HG03064 (cell line): ENCODE measurements around the gene SNX9.

ENCODE experiments used
- ATAC-seq: cut with Tn5 transposase; IDR thresholded peaks from one replicate; pipeline ENCODE4 v1.9.1; 2021; ENCODE audit warnings: low read depth; ENCODE audit not compliant: unreplicated experiment

The SNX9 gene

DNA sequence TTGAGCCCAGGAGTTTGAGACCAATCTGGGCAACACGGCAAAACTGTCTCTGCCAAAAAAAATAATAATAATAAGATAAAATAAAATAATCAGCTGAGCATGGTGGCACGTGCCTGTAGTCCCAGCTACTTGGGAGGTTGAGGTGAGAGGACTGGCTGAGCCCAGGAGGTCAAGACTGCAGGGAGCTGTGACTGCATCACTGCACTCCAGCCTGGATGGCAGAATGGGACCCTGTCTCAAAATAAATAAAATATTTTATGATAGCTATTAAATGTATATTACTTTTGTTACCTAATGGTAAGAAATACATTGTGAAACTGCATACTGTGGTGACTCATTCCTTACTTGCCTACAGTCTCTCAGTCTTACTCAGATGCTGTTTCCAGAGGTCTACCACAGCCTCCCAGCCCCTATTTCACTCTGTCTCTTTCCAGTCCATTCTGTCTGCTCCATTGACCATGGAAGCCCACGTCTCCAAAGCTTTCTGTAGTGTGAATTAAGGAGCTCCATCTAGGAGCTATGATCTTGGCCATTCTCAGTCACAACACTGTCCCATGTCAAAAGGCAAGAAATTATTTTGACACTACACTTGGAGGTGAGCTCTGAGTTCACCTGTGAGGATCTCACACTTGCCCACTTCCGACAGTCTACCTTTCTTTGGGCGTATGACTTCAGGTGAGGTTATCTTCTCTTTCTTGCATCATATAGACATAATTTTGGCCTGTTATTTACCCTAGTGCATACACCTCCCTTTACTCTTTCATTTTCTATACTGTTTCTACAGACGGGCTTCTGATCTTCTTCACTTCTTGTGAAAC is 22.4 kb upstream of the SNX9 start:
- ATAC-seq = peak; percentile 91

DNA sequence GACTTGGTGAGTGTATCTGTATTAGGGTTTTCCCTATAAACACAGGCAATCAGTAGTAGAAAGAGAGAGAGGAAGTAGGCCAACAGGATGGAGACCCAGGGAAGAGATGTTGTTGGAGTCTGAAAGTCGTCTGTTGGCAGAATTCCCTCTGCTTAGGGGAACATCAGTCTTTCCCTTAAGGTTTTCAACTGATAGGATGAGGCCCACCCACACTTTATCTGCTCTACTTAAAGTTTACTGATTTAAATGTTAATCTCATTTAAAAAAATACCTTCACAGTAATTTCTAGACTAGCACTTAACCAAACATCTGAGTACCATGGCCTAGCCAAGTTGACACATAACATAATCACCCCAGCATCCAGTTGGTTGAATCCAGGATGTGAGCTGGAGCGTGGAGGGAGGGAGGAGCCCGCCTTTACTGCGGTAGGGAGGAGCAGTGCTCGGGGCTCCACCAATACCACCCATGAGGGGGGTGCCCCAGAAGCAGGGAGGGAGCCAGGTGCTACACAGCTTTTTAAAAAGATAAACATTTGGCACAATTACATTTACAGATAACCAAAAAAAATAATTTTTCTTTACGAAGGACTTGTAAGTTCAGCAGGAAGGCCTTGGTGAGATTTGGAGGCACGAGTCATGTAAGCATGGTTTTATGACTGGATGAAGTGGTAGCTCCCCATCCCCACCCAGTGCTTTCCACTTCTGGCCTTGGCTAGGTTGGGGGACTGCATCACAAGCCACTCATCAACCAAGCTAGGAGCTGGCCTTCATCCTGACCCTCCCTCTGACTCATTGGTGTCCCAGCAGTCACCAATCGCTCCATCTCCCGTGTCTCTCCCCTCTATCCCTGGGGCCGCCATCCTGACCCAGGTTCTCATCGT is 18.4 kb upstream of the SNX9 start:
- no peak for ATAC-seq

DNA sequence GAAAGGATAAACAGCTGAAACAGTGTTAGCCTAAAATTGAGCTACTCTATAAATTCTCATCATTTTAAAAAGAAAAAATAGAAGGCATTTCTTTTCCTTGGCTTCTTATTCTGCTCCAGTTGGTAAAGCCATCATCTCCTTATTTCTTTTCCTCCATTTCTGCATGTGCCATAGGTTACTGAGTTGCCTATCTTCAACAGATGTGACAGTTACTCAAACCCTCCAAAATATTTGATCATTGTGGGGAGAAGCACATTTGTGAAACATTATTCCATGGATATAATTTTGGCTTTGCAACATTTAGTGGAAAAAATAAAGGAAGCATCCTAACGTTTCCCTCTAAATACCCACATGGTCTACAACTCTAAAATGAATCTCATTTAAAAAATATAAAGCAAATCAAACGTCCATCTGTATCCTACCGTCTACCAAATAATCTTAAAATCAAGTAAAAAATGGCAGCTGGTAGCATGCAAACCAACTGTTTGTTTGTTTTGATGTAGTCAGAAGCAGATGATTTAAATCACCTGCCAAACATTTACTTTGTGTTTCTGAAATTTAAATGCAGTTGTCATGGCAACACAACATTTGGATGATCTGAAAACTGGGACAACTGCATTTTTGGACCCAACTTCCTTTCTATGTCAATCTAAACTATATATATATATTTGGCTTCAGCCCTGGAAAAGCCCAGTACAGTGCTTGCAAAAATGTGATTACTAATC is 16.8 kb upstream of the SNX9 start:
- ATAC-seq = no peak

DNA sequence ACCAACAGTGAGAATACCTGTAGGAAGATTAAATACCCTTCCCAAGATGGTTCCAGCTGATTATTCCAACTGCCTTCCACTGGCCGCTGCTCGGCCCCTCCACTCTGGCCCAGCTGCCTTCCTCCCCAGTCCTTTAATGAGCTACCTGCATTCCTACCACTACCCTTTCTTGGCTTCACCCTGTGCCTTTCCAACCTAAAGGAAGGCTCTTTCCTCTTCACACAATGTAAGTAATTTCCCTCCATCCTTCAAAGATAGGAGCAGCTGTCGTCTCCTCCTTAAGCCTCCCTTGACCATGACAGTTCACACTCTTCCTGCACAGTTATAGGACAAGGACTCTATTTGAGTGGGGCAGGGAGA is 16.2 kb upstream of the SNX9 start:
- ATAC-seq = no peak

DNA sequence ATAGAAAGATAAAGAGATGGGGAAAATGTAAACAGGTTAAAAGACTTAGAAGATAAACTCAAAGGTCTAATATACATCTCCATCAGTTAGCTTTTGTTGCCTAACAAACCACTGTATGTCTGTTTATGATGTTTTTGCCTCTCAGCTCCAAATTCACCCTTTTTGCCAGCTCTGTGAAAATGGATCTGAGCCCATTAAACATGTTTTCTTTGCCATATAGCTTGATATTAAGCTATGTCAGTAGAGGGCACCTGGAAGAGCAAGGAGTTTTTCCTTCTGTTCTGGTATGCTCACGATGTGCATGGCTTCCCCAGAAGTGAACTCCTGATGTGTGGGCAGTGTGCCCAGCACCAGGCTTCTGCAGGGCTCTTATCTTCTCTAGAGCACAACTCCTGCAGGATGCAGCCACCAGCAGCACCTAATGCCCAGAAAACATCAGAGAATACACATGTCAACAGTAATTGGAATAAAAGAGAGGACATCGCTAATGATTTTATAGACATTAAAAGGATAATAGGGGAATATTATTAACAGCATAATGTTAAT is 14.6 kb upstream of the SNX9 start:
- no peak for ATAC-seq

DNA sequence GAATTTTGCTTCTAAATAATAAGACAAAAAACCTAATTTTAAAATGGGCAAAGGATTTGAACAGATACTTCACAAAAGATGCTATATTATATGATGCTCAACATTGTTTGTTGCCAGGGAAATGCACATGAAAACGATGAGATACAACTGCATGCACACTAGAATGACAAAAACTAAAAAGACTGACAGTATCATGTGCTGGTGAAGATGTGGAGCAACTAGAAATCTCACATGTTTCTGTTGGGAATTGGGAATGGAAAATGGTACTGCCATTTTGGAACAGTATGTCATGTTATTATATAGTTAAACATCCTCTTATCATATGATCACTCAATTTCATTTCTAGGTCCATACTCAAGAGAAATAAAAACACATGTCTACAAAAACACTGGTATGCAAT is 13.4 kb upstream of the SNX9 start:
- ATAC-seq = no peak

DNA sequence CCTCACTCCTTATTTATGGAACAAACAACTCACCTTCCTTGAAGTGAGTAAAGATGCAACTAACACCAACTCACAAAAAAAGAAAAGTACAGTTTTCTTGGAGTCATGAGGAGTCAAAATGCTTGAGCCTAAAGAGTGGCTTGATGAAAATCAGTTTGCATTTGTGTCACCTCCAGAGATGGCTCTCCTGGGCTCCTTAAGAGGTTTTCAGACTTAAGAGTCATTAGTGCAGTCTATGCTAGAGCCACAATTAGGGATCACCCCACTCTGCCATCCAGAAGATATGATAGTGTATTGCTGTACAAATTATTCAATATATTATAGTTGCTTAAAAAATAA is 11.9 kb upstream of the SNX9 start:
- no peak for ATAC-seq

DNA sequence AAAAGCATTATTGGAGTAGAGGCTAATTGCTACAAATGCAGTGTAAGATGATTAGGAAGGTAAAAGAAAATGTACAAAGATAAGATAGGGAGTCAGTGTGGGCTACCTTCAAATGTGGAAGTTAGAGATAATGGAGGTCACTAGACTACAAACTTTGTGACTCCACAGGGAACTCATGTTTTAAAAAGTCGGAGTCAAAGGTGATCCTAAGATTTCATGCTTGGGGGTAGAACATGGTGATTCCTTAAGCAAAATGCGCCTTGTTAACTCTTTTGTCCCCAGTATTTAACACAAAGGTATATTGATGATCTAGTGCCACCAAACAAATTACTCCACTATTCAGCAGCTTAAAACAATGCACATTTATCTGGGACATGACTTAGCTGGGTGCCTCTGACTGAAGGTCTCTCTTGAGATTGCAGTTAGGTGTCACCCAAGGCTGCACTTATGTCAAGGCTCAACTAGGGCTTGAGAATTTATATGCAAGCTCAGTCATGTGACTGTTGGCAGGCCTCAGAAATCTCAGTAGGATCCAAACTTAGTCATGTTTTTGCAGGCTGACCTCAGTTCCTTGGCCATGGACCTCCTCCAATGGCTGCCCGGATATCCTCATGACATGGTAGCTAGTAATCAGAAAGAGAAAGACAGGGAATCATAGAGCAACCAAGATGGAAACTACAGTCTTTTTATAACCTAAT is 11.4 kb upstream of the SNX9 start:
- no peak for ATAC-seq

DNA sequence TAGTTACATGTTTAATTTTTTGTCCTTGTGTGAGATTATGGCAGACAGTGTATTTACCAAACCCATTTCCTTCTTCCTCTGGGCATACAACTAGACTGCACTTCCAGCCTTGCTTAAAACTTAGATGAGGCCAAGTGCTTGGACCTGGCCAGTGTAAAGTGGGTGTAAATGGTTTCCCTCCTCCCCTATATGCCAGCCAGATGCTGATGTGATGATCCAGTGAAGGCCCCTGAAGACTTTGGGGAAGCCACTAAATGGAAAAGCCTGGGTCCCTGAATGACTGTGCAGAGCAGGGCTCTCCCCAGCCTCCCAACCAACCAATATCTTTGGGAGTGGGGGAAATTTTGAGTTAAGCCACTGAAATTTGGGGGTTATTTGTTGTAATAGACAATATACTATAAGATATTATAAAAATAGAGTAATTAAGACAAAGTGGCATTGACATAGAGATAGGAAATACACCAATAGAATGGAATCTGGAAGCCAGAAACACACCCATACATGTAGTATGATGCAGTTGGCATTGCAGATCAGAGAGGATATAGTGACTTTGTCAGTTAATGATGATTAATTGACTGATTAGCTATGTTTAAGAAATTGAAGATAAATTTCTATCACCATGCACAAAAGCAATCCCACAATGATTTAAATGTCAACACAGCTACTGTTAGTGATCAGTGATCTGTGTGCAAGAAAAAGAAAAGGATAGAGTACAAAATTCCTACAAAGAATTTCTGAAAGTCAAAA is 10.4 kb upstream of the SNX9 start:
- ATAC-seq = no peak

DNA sequence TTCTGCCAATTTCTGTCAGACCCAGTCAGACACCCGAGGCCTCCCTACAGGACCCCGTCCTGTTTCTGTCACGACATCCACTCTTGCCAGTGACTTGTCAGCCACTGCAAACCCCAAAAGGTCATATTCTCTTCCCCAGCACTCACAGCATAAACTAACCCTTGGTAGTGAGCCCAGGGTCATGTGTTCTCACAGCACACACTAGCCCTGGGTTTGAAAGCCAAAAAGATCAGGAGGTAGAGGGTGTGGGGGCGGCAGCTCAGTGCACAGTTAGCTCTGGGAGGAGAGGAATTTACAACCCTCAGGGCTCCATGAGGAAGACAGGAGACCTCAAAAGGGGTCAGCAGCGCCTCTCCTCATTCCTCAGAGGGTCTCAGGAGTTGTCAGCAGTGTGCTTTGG is 9.9 kb upstream of the SNX9 start:
- no peak for ATAC-seq

DNA sequence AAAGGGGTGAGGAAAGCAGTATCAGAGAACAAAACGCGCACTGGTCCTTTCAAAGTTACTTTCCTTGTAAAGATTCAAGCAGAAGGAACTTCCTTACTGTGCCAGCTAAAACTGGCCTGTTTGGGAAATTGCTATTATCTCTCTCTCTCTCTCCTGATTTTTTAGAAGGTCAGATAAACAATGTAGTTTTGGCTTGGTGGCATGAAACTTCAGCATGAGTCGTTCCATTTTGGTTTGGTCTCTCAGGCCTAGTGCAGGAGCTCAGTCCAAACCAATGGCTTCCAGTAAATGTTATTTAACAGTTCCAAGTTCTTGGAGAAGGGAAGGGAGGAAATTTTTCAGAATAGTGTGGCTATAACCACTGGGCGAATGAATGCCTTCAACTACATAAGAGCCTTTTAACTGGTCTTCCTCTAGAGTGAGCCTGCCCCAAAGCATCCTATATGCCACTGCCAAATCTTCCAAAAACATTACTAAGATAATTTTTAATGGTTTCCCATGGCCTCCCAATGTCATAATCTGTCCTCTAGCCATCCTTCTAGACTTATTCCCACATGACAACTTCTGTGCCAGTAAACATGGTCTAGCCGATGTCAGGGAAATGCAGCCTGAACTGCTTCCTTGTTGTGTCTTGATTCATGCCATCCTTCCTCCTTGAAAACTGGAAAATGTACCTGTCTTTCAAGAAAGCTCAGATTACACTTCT is 9.1 kb upstream of the SNX9 start:
- no peak for ATAC-seq

DNA sequence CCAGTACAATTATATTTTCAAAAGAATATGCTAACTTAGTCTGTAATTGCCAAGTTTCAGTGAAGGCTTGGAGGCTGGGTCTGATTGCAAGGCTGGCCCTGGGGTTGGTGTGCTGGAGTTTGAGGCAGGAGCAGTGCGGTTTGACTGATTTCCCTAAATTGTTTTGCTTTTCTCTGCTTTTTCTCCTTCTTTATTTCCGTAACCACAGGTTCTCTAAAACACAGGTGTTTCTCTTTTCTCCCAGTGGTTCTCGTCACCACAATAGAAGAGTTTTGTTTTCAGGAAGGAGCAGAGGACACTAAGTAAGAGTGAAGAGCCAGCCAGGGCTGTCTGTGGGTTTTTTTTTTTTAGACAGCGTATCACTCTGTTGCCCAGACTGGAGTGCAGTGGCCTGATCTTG is 8.2 kb upstream of the SNX9 start:
- ATAC-seq = peak; percentile 70

DNA sequence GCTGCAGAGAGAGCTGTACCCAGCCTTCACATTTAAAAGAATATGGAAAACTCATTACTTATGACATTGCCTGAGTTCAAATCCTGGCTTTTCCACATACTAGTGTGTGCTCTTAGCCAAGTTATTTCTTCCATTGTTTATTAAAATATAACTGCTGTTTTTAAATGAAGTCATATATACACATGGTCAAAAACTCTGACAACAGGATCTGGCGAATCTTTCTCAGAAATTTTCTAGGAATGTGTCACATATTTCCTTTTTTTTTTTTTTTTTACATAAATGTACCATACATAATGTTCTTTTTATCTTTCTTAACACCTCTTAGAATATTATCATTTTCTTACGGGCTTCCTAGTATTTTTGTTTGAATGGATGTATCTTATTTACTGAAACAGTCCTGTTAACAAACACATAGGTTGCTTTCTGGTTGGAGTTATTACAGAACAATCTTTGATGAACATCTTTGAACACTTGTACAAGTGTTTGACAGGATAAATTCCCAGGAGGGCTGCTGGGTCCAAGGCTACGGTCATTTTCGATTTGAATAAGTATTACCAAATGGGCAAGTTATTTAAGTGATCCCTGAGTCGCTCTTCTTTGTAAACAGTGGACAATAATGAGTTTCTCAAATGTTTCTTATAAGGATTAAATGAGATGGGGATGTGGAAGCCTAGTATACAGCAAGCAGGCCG is 1.6 kb upstream of the SNX9 start:
- ATAC-seq = no peak

DNA sequence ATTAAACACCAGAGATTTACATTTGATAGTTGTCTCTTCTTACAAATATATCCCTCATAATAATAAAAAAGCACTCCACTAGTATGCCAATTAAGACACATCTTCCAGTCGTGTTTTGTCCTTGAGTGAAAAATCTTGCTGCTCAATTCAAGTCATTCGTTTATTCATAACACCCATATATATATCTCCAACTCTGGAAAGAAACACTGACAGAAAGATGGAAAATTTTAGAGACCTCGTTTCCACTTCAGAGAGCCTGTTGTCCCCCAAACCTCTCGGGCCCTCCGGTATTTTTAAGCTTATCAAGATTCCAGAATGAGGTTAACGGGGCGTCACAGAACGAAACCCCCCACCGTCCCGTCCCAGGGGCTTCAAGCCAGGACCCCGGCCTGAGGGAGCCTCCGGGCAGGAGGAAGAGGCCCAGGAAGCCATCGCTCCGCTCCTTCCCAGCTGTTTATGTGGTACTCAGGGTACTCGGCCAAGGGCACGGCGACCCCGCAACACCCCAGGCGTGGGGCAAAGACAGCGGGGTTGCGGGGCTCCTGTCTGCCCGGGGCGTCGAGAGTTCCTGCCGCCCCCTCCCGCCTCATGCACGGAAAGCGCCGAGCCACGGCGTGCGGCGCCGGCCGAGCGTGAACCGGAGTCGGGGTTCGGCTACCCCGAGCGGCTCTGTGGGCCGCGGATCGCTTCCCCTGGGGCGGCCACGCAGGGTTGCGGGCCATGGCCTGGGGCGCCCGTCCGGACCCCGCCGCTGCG is 623 bp upstream of the SNX9 start:
- peak; percentile 25 for ATAC-seq

DNA sequence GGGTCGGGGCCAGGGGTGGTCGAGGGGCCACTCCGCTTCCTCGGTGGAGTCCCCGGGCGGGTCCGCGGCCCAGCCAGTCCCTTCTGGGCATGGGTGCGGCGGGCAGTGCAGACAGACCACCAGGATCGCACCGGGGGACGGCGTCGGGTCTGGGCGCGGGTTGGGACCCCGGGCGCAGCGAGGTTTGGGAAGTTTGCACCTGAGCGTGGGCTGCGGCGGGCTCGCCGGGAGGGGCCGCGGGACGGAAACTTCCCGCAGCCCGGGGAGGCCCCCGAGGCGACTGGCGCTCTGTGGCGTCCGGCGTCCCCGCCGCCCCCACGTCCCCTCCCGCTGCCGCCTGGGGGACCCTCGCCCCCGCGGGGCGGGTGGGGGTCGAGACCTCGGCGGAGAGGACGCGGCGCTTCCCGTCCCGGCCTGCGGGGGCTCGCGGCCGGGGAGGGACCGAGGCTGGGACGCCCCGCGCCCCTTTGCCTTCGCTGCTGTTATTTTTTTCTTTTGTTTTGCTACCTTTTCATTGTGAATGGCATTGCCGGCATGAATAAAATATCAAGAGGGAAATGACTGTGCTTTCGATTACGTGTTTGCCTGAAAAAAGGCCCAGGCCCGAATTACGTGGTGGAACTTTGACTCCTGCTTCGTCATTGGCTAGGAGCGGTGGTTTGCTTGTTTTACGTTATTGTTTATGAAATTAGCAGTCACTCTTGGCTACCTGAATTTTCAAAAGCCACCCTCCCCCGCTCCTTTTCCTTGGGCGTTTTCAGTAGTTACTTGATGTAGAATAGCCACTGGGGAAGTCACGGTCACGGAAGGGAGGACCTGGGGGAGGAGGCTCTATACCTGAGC is 703 bp downstream of the SNX9 start:
- peak; percentile 45 for ATAC-seq

DNA sequence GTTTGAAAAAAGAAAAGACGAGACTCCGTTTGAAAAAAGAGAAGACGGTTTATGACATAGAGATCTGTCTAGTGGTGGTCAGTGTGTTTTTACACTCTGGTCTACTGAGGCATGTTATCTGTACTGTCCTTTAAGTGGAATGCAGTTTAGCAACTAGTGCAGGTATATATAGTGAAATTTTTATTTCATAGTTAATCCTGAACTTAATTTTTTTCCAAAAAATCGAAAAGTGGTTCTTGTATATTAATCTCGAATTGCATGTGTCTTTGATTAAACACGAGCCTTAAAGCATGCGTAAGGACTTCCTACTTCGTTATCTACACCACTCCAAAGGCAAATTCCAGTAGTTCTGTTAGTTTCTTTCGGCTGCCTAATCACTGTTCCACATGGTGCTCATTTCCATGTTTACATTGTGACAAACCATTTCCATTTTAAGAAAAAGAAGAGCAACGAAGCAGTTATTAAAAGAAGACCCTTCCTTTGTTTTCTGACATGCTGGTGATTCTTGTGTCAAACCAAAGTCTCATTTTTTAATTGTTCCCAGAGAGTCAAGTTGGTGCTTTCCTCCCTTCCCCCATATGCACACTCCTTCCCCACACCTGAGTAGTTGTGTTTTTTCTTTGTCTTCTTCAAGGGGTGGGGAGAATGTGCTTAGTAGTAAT is 2.3 kb downstream of the SNX9 start:
- ATAC-seq = no peak
